Measurements from ENCODE around the gene C17orf50.

GRCh38 chr17:35743626-35744328 lies 16.9 kb upstream of the C17orf50 start:
- TF ChIP-seq POLR2A (IDR thresholded peaks at IDR 0.05) (no peak), EP300 (IDR thresholded peaks at IDR 0.05) (no peak)
- TF ChIP-seq, protein P1, sequence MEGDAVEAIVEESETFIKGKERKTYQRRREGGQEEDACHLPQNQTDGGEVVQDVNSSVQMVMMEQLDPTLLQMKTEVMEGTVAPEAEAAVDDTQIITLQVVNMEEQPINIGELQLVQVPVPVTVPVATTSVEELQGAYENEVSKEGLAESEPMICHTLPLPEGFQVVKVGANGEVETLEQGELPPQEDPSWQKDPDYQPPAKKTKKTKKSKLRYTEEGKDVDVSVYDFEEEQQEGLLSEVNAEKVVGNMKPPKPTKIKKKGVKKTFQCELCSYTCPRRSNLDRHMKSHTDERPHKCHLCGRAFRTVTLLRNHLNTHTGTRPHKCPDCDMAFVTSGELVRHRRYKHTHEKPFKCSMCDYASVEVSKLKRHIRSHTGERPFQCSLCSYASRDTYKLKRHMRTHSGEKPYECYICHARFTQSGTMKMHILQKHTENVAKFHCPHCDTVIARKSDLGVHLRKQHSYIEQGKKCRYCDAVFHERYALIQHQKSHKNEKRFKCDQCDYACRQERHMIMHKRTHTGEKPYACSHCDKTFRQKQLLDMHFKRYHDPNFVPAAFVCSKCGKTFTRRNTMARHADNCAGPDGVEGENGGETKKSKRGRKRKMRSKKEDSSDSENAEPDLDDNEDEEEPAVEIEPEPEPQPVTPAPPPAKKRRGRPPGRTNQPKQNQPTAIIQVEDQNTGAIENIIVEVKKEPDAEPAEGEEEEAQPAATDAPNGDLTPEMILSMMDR (IDR thresholded peaks at IDR 0.05), result no peak

All from tibial nerve (tissue), 4 donors.